NK-92 (cell line): Measurements from ENCODE around the gene TIMP2.
"Not testable (repeated sequence)": the region's sequence is repeated elsewhere in the genome, so short reads cannot be mapped to it uniquely, and the experiment has no call there.

Experiments used
- DNase-seq: peaks from one replicate; lab custom pipeline; 2025; ENCODE audit not compliant: unreplicated experiment; lab: John Stamatoyannopoulos, UW

Gene TIMP2, protein sequence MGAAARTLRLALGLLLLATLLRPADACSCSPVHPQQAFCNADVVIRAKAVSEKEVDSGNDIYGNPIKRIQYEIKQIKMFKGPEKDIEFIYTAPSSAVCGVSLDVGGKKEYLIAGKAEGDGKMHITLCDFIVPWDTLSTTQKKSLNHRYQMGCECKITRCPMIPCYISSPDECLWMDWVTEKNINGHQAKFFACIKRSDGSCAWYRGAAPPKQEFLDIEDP

DNA sequence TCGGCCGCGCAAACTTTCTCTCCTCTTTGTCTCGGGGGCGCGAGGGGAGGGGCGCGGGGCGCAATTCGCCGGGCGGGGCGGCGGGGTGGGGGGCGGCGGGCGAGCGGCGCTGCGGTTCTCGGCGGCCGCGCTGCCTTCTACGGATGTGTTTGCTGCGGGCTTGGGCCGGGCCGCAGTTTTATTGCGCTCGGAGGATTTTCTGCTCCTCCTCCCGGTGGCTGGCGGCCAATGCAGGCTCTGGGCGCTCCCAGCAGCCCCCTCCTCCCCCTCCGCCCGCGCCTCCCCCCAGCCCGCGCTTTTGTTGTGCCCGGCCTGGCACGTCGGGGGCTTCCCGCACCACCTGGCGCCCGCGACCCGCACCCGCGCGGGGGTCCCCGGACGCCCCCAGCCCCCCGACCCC, at the start of gene TIMP2:
TSS of gene TIMP2 (minus strand) at position 154 of the 400 bp plus-strand sequence. CDS start 299 bp downstream, outside the sequence.
- no peak for DNase-seq

DNA sequence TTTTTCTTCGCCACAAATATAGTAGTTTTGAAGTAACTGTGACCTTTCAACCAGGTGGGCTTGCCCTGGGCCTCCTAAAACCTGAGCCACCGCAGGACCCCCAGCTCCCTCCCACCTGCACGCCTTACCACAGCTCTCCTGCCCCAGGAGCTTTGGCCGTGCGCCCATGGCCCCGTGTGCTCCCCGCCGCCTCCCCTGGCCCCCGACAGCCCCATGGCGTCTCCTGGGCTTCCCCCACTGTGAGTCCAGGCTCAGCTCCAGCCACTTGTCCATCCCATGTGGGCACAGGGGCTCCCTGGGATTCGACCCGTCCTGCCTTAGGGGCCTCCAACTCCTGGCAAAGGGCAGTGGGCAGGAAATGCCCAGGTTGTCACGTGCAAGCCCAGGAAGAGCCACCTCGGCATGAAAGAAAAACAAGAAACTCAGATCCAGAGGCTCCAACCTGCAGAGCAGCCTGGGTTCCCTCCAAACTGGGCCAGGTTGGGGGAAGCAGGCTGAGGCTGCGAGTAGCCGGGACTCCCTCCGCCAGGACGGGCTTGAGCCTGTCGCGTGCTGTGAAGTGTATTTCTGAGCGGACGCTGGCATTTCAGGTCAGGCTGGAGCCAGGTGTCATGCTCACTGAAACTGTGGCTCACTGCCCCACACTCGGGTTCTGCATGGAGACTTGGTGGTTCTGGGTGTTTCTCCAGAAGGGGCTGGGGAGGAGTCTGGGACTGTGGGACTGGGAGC, 48.8 kb upstream of the TIMP2 start:
- no peak for DNase-seq

DNA sequence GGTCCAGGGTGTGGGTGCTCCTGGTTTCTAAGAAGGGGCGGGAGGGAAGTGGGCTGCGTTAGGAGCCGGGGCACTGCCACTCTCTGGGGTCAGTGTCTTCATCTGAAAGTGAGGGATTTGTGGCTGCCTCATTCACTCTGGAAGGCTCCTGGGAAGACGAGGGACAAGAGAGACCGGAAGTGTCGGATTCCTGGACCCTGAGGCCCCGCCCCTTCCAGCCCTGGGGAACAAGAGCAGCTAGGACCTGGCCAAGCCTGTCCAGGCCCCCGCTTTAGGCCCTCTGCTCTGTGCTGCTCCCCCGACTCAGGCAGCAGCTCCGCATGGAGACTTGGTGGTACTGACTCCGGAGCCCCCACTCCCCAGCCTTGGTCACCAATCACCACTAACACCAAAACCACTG, 48.0 kb upstream of the TIMP2 start:
- DNase-seq: no peak

DNA sequence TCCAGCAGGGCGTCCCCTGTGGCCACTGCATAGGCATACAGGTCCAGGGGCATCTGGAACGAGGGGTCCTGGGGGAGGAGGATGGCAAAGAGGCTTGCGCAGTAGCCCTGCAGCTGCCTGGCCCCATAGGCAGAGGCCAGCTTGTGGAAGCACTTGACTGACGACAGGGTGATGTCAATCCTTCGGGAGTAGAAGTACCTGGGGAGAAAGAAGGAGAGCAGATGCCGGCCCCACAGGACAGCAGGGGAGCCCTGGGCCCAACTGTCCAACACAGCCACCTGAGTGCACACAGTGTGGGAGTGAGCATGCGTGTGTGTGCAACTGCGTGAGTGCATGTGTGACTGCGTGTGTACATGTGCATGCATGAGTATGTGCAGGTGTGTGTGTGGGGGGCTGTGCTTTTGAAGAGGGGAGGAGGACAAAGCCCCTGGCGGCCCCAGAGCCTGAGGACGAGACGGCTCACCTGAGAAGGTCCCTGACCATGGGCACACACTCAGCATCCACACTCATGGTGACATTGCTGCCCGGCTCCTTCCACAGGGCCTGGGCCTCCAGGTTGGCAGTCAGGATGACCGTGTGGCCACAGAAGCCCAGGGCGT, 47.4 kb upstream of the TIMP2 start:
- DNase-seq: no peak

DNA sequence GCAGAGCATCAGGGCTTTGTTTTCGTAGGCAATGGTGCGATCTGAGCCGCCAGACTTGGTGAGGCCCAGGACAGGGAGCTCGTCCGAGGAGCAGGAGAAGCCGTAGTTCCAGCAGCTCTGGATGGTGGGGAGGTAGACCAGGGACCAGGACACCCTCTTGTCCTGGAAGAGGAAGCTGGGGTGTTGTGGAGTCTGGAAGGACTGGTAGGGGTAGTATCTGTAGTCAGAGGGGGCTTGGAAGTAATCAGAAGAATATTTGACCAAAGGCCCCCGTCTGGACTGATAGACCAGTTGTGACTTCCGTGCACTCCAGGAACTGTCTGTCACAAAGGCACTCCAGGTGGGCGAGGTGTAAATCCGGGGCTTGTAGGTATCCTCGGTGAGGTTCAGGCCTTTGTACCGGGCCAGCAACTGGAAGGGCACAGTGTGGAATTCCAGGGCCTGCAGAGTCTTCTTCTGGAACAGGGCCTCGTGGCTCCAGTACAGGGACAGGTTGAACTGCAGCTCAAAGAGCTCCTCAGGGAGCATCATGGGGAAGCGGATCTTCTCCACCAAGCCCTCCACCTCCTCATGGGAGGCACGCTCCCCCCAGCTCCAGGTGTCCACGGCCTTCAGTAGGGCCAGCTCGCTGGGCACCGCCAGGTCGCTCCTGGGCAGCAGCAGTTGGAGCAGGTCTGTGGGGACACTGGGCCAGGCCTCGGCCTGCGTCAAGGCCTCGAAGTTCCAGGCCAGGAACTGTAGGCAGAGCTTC, 46.7 kb upstream of the TIMP2 start:
- no peak for DNase-seq

DNA sequence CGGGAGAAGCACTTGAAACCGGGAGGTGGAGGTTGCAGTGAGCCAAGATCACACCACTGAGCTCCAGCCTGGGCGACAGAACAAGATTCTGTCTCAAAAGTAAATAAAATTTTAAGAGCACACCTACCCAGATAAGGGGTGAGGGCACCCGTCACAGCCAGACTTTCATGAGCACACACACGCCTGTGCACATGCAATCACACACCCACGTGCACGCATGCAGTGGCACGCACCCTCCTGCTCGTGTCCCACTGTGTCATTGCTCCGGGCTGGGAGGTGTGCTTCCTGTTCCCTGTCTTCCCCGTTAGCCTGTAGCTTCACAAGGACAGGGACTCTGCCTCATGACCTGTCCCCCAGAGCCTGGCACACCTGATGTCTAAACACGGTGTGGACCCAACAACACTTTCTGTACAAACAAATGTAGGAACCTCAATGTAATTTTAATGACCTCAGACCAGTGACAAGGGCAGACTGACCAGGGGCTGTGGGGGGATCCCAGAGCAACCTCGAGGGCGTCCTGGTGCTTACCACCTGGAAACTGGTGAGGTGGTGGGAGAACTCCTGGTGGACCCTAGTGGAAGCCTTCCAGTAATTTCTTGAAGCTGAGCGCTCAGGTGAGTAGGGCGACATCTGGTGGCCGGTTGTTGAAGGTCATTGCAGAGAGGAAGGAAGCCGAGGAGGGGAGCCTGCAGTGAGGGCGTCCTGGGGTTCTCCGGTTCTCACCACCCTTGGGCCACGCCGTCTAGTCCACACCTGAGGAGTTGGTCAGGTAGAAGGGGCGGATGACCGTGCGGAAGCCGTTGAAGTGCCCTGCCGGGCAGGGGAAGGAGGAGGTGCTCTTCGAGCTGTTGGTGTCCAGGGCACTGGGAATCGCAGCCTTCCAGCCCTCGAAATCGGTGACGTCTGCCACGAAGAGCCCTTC, 45.9 kb upstream of the TIMP2 start:
- DNase-seq: no peak

DNA sequence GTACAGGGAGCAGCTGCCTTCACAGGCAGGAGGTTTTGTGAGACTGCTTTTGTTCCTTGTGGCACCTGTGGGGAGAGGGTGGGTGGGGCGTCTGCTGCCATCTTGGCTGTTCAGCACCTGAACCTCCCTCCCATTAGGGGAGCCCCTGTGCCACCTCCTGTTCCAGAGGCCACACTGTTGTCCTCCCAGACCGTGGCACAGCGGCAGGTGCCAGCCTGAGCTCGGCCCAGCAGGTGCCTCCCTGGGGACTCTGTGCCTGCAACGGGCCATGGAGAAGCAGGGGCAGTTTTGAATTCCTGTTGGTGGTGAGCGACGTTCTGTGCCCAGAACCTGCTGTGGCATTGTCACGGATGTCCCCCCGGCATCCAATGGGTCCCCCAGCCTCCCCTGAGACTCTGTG, 44.7 kb upstream of the TIMP2 start:
- DNase-seq: no peak

DNA sequence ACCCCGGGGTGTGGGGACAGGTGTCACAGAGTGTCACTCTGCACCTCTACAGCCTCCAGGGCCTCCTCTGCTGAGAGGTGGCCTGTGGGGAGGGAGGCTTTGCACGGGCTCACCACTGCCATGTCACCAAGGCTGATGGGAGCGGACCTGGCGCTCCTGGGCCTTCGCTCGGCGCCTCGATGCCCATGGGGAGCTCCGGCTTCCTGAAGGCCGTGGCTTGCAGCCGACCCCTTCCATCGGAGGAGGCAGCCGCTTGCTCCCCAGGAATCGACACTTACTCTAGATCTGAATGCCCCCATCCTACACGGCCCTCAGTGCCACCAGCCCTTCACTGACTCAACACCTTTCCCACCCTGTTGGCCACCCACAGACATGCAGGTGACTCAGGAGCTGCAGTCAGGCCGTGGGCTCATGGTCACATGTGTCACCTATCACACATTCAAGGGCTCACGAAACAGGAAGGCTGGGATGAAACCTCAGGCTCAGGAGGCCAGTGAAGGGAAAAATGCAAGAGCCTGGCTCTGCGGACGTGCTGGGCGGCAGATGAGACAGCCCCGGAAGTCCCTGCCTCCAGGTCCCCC, 42.7 kb upstream of the TIMP2 start:
- no peak for DNase-seq

DNA sequence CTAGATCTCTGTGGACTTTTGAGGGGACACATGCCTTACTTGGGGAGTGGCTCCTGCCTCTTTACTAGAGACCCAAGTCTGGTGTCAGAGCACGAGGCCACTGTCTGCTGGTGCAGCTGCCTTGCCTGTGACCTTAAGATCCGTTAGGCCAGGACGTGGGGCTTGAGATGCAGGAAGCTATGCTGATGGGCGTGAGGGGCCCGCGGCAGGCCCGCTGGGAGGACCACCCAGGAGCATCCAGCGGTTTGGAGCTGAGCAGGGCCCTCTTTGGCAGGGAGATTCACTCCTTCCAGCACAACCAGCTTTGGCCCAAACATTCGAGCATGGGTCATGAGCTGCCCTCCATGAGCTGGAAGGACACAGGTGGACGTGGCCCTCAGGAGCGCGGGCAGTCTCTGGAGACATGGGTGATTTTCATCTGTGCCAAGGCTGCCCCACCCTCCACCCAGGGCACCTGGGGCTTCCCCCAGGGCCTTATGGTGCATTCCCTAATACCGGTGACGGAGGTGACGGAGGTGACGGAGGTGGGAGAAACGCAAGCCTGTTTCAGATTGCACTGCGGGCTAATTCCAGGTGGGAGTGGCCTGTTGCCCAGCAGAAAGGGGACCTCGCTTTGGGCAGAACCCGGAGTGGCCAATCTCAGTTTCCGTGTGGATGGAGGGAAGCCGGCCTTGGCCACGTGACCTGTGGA, 41.9 kb upstream of the TIMP2 start:
- no peak for DNase-seq

DNA sequence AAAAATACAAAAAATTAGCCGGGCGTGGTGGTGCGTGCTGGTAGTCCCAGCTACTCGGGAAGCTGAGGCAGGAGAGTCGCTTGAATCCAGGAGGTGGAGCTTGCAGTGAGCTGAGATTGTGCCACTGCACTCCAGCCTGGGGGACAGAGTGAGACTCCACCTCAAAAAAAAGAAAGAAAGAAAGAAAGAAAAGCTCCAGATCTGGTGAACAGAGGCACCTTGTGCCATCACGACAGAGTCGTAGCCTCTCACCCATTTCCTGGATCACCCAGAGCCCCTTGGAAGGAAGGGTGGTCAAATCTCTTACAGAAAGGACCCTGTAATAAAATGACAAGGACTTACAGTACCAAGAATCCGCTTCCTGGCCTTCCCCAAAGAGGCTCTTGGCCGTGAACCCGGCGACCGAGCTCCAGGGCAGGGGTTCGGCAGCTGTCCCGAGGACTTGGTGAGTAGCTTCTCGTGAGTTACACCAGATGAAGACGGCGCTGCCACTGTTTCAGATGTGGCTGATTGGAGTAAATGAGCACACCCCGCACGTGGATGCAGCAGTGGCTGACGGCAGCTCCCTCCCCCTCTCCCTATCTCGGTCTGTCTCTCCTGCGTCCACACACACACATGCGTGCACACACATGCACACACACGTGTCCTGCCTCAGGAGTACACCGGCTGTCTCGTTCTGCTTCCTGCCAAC, 41.1 kb upstream of the TIMP2 start:
- DNase-seq: no peak

DNA sequence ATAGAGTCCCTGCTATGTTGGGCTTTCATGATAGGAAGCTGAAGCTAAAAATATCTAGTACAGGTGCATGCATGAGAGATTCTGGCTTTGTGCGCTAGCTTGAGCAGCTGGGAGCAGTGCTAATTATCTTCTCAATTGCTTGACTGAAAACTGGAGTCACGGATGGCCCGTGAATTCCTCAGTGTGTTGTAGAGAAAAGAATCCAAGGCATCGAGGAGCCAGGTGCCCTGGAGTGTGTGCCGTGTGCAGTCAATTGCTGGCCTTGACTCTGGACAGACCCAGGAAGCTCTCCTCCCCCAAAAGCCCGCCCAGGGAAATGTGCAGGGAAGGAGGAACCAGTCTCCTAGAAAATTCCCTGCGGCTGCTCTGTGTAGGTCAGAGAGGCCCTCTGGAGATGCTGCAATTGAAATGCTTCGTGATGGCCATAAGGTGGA, 40.3 kb upstream of the TIMP2 start:
- DNase-seq: no peak

DNA sequence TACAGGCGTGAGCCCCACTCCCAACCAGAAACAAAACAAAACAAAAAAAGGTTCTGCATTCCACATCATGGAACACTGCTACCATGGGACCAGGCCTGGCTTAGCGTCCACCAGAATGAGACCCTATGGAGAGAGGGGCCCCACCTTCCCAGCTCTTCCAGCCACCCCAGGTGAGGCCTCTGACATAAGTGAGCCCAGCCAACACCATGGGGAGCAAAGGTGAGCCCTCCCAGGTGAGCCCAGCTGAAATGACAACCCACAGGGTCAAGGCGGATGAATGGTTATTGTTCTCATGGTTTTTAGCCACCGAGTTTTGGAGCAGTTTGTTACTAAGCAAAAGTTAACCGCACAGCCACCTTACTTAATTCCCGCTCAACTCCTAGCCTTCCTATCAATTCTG, 38.2 kb upstream of the TIMP2 start:
- no peak for DNase-seq

DNA sequence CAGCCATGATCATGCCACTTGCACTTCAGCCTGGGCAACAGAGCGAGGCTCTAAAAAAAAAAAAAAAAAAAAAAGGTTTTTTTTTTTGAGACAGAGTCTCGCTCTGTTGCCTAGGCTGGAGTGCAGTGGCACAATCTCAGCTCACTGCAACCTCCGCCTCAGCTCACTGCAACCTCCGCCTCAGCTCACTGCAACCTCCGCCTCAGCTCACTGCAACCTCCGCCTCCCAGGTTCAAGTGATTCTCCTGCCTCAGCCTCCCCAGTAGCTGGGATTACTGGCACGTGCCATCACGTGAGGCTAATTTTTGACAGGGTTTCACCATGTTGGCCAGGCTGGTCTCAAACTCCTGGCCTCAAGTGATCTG, 37.8 kb upstream of the TIMP2 start:
- not testable (repeated sequence) for DNase-seq

DNA sequence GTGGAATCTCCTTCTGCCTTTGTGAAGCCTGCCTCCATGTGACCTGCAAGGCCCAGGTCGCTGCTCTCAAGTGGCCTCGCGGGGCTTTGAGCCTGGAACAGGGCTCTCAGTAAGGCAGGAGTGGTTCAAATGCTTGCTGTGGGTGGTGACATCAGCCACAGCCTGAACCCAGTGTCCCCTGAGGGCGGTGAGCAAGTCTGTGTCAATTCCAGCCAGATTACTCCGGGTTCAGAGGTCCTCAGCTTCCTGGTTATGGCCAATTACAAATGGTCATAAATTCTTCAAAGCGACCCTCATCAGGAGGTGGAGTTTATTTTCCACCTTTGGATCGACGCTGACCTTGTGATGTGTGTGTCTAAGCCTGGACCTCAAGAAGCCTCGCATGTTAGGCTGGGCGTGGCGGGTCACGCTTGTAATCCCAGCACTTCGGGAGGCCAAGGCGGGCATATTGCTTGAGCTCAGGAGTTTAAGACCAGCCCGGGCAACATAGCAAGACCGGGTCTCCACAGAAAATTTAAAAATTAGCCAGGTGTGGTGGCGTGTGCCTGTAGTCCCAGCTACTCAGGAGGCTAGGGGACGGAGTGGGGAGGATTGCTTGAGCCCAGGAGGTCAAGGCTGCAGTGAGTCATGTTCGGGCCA, 37.3 kb upstream of the TIMP2 start:
- no peak for DNase-seq

DNA sequence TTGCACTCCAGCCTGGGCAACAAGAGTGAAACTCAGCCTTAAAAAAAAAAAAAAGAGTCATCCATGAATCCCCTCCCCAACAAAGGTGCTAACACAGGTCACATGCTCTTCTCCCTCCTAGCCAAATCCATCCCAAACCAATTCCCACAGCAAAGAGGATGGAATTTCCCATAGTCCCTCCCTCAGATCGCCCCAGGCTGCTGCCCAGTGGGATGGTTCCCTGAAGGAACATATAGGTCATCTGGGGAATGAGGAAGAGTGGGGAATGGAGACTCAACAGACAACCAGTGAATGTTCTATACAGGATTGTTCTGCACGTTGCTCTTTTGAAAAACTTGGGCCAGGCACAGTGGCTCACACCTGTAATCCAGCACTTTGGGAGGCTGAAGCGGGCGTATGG, 36.4 kb upstream of the TIMP2 start:
- no peak for DNase-seq

DNA sequence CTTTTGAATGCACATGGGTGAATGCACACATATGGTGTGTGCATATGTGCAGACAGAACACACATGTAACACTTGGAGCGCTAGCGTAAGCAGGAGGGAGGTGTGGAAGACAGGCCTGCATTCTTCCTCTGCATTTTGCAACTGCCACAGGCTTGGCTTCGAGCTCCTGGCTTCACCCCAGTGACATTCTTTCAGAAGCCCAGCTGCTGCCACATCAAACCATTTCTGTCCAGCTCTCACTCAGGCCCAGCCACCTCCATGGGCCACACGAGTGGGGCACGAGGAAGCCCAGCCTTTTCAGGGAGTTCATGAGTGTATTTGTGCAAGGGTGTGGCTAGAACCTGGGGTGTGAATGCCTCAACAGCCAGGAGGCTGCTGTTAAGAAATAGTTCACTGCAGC, 35.7 kb upstream of the TIMP2 start:
- no peak for DNase-seq

DNA sequence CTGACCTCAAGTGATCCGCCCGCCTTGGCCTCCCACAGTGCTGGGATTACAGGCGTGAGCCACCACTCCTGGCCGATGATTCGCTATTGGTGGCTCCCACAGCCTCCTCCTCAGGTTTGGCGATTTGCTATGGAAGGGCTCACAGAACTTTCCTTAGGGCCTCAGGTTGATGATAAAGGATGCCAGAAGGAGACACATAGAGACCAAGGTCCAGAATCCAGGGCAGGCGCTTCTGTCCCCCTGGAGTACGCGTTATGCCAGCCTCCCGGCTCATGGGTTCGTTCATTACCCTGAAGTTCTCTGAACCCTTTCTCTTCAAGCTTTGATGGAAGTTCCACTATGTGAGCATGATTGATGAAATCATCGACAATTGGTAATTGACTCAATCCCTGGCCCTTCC, 34.6 kb upstream of the TIMP2 start:
- DNase-seq: no peak

DNA sequence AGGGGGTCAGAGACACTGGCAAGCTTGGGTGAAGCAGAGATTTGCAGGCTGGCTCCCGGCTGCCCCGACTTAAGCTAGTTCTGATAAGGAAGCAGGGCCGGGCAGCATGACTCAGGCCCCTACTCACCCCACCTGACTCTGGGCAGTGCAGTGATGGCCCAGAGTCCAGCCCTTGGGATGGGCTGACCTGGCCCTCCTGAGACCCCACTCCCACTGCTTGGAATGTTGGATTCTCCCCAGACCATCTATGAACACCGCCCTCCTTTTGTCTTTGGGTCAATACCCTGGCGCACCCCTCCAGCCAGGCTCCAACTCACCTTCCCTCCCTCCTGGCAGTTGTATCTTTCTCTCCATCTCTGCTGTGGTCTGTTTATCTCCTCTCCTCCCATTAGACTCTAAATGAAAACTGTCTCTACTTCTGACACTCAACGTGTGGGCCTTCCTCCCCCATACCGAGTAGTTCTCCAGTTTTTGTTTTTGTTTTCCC, 33.5 kb upstream of the TIMP2 start:
- no peak for DNase-seq

DNA sequence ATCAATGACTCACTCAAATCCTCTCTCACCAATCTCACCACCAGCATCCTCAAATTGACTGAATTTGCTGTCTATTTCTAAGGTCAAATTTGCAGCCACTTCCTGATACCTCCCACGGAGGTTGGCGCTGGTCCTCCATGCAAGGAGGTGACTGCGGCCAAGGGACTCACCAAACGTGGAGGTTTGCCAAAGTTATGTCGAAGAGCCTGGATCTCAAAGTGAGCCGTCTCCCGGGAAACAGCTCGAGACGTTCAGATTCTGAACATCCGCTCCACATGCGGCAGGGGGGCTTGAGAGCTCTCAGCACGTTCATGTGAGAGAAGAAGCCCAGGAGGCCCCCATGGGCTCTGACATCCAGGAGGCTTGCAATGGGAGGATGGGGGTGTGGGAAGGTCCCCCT, 31.9 kb upstream of the TIMP2 start:
- no peak for DNase-seq
